Ovary (tissue), 3 donors: ENCODE measurements around the gene DES.

ENCODE experiments used
- EP300 ChIP-seq: sonication (generic); formaldehyde crosslinking; IDR thresholded peaks from one replicate; pipeline ENCODE4 v1.6.1; 2017; ENCODE audit warnings: antibody characterized with exemption
- POLR2A ChIP-seq: fragments of 450-650 bp; IDR thresholded peaks from one replicate; pipeline ENCODE4 v1.6.1; 2017; ENCODE audit warnings: antibody characterized with exemption, mild to moderate bottlenecking, moderate library complexity
- TF ChIP-seq, protein P1 (sequence below), 3 donors: fragments of 450-650 bp in 2 of 3; fragments of 200-600 bp in 1 of 3; IDR thresholded peaks; one replicate each; pipeline versions ENCODE4 v1.5.1 to v1.8.0; 2016 to 2022; ENCODE audit warnings: antibody characterized with exemption in 3 of 3, mild to moderate bottlenecking in 1 of 3
- donor health status: DM: no; HTN: no; CAD: no.

DNA sequence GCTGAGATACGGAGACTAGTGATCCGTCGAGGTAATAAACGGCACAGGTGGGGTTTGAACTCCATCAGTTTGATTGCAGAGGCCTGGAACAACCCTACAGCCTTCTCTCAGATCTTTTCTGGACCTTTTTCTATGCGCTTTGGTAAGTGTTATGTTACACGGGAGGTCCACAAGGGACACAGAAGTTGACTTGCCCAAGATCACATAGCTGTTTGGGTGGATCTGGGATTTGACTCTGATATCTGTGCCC, 29.3 kb upstream of the DES start:
- TF ChIP-seq, protein P1, sequence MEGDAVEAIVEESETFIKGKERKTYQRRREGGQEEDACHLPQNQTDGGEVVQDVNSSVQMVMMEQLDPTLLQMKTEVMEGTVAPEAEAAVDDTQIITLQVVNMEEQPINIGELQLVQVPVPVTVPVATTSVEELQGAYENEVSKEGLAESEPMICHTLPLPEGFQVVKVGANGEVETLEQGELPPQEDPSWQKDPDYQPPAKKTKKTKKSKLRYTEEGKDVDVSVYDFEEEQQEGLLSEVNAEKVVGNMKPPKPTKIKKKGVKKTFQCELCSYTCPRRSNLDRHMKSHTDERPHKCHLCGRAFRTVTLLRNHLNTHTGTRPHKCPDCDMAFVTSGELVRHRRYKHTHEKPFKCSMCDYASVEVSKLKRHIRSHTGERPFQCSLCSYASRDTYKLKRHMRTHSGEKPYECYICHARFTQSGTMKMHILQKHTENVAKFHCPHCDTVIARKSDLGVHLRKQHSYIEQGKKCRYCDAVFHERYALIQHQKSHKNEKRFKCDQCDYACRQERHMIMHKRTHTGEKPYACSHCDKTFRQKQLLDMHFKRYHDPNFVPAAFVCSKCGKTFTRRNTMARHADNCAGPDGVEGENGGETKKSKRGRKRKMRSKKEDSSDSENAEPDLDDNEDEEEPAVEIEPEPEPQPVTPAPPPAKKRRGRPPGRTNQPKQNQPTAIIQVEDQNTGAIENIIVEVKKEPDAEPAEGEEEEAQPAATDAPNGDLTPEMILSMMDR (IDR thresholded peaks at IDR 0.05), result no peak
- TF ChIP-seq POLR2A (no peak), EP300 (no peak)
